BJ (cell line): ENCODE measurements around the gene ZNF764. TPM values are rescaled to one million over a fixed set of nuclear protein-coding genes. Genes with fewer than 3 reads are reported as not detected.

Source experiments
- CTCF ChIA-PET: fragments of 350-600 bp; formaldehyde crosslinking; extraction: SDS; loops from one replicate; lab custom pipeline; 2021; ENCODE audit warnings: antibody characterized with exemption, inconsistent platforms; lab: Yijun Ruan, JAX
- POLR2A ChIA-PET: fragments of 300-600 bp; sonication (Branson Sonifier 250); formaldehyde crosslinking; extraction: SDS; loops from one replicate; lab custom pipeline; 2021; ENCODE audit warnings: antibody characterized with exemption; lab: Charles Lee
- DNase-seq: peaks from one replicate; pipeline ENCODE4 v3.0.0-alpha.2; 2011; ENCODE audit warnings: low read depth
- H3K27me3 ChIP-seq: 2 replicates; pipeline ENCODE4 v1.6.0; 2011; ENCODE audit warnings: low read length; ENCODE audit not compliant: control insufficient read depth, insufficient read depth
- H3K36me3 ChIP-seq: 2 replicates; pipeline ENCODE4 v1.5.1; 2011; ENCODE audit warnings: low read length; ENCODE audit not compliant: control insufficient read depth, insufficient read depth
- H3K4me3 ChIP-seq: 2 replicates; pipeline ENCODE4 v1.5.1; 2011; ENCODE audit warnings: low read depth, mild to moderate bottlenecking, control low read depth, low read length
- CTCF ChIP-seq: IDR thresholded peaks from 2 replicates; pipeline ENCODE4 v1.5.1; 2011; ENCODE audit warnings: low read depth, mild to moderate bottlenecking, control low read depth, inconsistent platforms, low read length, moderate library complexity; ENCODE audit not compliant: insufficient read depth
- polyA plus RNA-seq: library from polyadenylated mRNA; depleted of rRNA; stranded (reverse); fragments of >200 nt; gene quantifications from 2 replicates; pipeline ENCODE4 v1.2.3, GENCODE V29; 2011

ZNF764 gene
- polyA plus RNA-seq, 1 experiment: 2.6 TPM

GRCh38 chr16:30574678-30575077 lies 16.5 kb upstream of the ZNF764 start:
- no peak for DNase-seq
- H3K36me3 ChIP-seq: peaks cover 4% of the 10 kb centered on the region; the same call in 1 of the 2 replicates
- no peak overlapping the region for H3K4me3 ChIP-seq
- POLR2A ChIA-PET: no interaction called here
- TF ChIP-seq CTCF: no peak
- H3K27me3 ChIP-seq: no peaks in the 10 kb centered on the region
- CTCF ChIA-PET: no interaction called here

- POLR2A ChIA-PET: interaction anchor here (0.5 kb wide), 1 partner anchor 25 kb away, joined by 3 read pairs; no protein-coding TSS in a partner anchor
Observed at GRCh38 chr16:30571445-30572322, 13.5 kb upstream of the ZNF764 start, which contains the start of gene ZNF688. Gene ZNF688 (minus strand): TSS chr16:30571714. CDS start chr16:30571629, 85 bp downstream.

GRCh38 chr16:30570636-30571444 lies 12.7 kb upstream of the ZNF764 start:
- no peak for DNase-seq
- Histone ChIP-seq H3K4me3 (peak overlapping the region; percentile 51), H3K36me3 (no peaks in the 10 kb centered on the region; the same call in 1 of the 2 replicates), H3K27me3 (no peaks in the 10 kb centered on the region)
- no peak for TF ChIP-seq CTCF
- POLR2A ChIA-PET: interaction anchor here (0.5 kb wide), 1 partner anchor 24 kb away, joined by 3 read pairs; no protein-coding TSS in a partner anchor
- CTCF ChIA-PET: interaction anchor here (1.2 kb wide), 2 partner anchors 14 to 58 kb away, joined by 3 to 4 read pairs; no protein-coding TSS in a partner anchor

More at GRCh38 chr16:30571445-30572322, 13.5 kb upstream of the ZNF764 start, which contains the start of gene ZNF688:
- H3K27me3 ChIP-seq: no peaks in the 10 kb centered on the region
- TF ChIP-seq CTCF: no peak
- CTCF ChIA-PET: interaction anchor here (0.7 to 1.5 kb wide), 9 partner anchors 10 to 142 kb away, joined by 3 to 7 read pairs (median 4); partner anchors contain the start of genes DCTPP1 and ZNF764
- H3K36me3 ChIP-seq: no peaks in the 10 kb centered on the region
- peak within 1 kb of the TSS; percentile 51 for H3K4me3 ChIP-seq
- DNase-seq: peak; percentile 96

GRCh38 chr16:30569746-30570635 lies 11.8 kb upstream of the ZNF764 start:
- no peaks in the 10 kb centered on the region; the same call in 1 of the 2 replicates for H3K36me3 ChIP-seq
- ChIA-PET POLR2A (no interaction called here), CTCF (interaction anchor here (1.2 kb wide), 2 partner anchors 15 to 59 kb away, joined by 3 to 4 read pairs; no protein-coding TSS in a partner anchor)
- DNase-seq: no peak
- no peak overlapping the region for H3K4me3 ChIP-seq
- H3K27me3 ChIP-seq: 0 out of 2 replicates have a peak, but pooled peaks cover 2% of the 10 kb centered on the region
- no peak for TF ChIP-seq CTCF
